ENCODE data around the gene TGOLN2.
A peak's percentile ranks its signal among the peaks of the same experiment; 100 is the strongest.

TGOLN2 gene

DNA sequence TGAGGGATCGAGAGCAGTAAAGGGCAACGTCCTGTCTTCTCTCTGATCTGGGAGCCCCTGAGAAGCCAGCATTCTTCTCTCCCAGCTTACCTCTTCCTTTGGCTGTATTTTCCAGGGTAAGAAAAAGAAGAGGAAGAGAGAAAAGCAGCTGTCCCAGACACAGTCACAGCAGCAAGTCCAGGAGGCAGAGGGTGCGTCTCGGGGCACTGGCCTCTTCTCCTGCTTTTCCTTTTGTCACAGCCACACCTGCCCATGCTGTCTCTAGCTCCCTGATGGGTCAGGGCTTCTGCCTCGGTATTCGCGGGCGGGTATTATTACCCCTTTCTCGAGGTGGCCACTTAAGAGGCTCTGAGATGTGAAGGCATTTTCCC is 20.3 kb downstream of the TGOLN2 start:
- DNase-seq: no peak

DNA sequence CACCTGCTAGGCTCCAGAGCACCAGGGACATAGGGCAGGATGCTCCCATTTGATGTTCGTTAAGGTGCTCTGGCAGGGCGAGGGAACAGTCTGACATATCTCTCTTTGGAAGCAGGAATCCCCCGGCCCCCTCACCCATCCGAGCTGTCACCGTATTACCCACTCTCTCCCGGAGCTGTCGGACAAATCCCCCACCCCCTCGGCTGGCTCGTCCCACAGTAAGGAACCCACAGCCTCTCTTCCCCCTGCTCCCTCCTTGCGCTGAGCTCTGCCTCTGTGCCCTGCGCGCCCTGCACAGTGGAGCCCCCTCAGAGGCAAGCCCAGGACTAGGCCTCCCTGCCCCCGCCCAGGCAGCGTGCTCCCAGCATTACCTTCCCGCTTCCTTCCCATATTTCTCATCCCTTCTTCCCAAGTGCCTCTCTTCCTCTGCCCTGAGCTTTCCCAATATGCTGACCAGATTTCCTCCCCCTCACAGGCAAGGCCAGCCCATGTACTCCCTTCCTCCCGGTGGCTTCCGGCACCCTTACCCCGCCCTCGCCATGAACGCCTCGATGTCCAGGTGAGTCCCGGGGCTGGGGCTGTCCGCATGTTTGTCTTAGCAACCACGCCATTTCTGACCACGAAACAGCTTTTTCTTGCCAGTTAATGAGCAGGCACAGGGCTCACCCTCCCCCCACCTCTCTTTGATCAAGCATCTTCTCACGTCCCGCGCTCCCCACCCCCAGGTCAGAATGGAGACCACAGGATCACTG is 23.8 kb downstream of the TGOLN2 start:
- no peak for DNase-seq

DNA sequence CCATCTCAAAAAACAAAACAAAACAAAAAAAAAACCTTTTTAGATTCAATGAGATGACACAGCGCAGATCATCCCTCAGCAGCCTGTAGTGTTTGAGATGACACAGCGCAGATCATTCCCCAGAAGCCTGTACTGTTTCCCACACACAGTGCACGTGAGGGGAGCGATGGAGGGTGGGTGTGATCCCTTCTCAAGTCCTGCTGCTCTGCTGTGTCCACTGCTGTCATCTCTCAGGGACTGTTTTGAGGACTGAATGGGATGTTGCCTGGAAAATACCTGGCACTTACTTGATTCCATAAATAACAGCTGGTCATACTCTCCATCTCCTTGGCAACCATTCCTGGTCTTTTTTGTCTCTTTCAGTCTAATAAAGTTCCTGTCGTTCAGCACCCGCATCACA is 25.7 kb downstream of the TGOLN2 start:
- no peak for DNase-seq

DNA sequence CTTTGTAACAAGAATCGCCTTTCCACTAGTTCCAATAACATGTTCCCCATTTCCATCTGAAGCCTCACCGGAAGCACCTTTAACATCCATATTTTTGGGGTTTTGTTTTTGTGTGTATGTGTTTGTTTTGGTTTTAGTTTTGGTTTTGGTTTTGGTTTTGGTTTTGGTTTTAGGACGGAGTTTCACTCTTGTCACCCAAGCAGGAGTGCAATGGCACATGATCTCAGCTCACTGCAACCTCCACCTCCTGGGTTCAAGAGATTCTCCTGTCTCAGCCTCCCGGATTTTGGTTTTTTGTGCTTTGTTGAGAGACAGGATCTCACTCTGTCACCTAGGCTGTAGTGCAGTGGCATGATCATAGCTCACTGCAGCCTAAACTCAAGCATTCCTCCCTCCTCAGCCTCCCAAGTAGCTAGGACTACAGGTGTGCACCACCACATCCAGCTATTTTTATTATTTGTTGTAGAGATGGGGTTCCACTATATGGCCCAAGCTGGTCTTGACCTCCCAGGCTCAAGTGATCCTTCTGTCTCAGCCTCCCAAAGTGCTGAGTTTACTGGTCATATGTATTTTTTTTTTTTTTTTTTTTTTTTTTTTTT is 36.3 kb downstream of the TGOLN2 start:
- peak in 1 of 2 experiments; percentile 7 for DNase-seq

DNA sequence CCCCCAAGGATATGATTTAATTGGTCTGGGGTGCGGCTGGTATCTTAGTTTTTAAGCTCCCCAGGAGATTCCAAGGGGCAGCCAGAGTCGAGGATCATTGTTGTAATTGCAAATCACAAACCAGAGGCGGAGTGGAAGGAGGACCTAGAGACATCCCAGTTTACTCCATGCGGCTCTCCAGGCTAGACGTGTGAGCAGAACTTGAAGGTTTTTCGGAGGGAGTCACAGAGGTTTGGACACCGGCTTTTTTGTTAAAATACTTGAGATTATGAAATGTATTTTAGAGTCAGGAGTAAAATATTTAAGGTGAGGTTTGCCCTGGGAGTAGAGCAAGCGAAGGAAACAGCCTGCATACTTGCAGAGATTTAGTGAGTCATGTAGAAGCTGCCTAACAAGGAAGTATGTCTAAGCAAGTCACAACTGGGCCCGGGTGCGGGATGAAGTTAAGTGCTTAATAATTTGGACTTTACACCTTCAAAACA is 39.5 kb downstream of the TGOLN2 start:
- DNase-seq: no peak

DNA sequence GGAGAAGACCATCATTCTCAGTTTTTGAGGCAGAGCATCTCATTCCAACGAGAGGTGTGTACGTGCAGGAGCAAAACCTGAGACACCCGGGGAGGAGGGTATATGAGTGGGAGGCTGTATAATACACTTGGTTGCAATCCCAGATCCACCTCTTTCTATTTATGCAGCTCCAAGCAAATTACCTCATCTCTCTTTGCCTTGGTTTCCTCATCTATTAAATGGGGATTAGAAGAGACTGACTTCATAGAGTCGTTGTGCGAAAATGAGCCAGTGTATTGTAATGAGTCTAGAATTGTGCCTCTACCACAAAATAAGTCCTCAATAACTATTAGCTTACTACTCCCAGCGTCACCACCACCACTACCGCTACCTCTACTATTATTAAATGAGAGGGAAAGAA is 40.1 kb downstream of the TGOLN2 start:
- DNase-seq: no peak

DNA sequence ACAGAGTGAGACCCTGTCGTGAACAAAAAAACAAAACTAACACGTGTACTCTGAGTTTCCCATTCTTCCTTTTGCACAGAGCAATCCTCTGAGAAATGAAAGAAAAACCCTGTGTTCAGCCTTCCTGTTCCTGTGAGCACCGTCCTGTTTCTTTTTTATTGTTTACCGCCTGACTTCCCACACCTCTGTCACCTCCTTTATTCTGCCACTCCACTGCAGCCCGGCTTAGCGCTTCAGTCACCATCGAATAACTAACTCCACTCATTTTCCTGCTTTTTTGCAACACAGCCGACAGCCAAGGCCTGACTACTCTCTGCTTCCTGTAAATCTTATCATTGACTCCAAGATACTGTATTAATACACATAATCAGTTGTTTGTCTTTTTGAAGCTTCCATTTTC is 40.9 kb downstream of the TGOLN2 start:
- no peak for DNase-seq

DNA sequence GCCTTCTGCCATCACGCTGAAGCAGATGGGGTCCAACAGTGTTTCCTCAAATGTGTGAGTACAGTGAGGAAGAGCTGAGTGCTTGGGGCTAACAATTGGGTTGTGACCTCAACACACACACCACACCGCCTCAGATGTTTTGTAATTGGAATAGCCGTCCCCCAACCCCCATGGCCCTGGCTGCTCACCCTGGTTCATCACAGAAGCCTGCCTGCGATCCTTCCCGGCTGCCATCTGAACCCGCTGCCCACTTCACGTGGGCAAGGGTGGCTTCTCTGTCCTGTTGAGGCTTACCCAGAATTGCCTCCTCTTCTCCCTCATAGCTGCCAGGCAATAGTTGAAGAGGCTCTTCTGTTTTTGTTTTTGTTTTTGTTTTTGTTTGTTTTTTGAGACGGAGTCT is 44.1 kb downstream of the TGOLN2 start:
- no peak for DNase-seq

DNA sequence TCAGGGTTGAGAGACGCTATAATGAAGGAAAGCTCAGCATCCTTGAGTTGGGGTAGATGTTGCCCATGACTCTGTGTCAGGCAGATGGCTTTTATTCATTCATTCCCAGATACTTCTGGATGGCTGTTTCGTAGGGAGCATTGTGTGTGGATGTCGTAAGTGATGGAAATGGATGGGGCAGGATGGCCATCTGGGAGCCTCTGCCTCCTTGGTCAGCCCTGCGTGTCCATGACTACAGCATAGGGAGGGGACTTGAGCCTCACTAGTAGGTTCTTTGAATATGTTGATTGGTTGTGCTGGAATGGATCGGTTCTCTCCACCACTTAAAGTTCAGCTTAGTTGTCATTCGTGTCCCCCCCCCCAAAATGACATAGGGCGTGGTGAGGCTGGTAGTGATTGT is 44.9 kb downstream of the TGOLN2 start:
- no peak for DNase-seq

DNA sequence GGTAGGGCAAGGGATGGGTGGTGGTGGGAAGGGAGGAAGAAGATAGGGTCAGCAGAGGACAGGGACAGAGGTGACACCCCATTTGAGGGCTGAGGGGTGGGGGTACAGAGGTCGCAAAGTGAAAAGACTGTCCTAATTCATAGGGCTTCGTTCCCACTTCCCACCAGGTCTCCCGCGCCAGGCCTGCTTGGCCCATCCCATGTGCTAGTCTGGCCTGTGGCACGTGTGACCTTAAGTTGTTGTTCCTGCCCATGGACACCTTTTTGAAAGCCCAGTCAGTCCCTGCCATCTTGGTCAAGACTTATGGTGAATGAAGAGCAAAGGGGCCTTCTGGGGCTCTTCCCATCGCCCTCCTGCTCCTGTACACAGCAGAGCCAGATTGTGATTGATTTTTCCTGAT is 46.2 kb downstream of the TGOLN2 start:
- DNase-seq: no peak

DNA sequence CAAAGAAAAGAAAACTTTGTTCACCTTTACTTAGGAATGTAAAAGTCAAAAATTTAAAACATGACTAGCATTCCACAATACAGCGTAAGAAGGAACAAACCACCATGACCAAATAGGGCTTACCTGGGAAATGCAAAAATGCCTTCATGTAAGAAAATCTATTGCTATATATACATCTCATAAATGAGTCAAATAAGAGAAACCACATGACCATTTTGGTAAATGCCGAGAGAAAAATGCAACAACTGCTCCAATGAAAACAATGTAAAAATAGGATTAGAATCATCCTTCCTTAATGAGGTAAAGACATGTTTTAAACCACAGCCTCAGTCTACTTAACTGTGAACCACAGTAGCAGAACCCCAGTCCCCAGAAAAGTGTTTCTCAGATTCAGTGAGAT is 49.4 kb downstream of the TGOLN2 start:
- no peak for DNase-seq

DNA sequence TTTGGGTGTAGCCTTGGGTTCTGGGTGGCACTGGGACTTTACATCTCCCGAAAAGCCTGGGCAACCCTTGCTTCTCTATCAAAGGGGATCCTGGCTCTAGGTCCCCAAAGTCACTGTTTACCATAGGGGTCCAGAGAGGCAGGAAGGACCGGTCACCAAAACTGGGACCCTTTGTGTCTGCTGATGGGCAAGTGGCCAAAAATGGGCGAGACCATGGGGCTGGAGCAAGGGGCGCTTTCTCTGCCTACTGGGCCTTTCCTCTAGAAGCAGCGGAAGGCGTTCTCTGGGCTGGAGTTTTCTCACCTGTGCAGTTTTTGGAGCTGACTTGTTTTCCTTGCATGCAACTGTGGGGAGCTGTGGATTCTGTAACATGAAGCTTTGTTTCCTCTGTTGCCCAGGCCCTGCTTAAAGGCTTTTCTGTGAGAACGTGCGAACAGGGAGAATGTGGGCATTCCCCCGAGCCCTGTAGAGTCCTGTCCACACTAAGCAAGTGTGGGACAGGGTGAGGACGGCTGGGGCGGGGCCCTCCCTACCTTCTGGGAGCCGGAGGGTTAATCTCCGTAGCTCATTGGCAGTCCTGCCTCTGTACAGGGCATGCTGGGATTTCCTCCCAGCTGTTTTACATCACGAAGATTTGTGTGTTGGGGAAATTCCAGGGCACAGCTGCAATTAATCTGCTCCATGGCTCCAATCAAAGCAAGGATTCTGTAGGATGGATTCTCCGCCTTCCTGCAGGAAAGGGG is 50.2 kb downstream of the TGOLN2 start:
- no peak for DNase-seq

DNA sequence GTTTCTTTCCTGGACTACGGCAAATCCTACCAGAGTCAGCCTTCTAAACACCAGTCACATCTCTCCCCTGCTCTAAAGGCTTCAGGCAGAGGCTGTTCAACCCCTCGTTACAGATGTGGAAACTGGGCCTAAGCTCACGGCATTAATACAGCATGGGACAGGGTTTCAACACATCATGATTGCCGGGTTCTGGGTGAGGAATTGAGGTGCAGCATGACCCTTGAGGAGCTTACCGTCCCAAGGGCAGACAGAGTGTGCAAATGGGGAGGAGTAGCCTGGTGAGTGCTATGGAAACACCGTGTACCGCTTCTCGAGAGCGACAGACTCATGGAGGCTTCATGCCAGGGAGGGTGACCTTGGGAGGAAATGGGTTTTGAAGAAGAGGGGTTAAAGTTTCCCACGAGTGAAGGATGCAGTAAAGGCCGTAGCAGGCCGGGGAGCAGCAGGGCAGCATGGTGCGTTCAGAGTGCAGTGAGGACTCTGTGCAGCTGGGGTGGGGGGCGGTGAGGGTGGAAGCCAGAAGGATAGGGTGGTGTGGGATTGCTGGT is 51.1 kb downstream of the TGOLN2 start:
- DNase-seq: no peak

DNA sequence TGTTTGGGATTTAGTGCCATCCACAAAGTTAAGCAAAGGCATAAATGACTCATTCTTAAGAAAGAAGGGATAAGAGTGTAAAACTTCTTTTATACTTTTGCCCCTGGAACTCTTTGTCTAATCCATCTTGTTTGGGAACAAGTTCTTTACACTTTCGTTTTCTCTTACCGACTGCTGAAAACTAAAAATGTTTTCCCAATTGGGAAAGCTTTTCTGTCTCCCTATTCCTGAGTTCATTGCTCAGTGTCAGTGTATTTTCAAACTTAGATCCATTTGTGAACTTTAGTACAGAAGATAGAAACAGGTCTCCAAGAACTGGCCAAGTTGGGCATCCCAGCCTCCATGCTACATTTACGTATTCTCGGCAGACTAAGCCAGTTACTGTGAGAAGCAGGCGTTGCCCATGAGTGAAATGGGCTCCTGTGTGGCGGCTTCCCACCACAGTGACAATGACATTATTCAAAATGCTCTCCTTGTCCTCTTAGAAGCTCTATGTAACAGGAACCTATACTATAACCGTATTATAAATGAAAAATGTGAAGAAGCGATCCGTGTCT is 51.7 kb downstream of the TGOLN2 start:
- DNase-seq: no peak

DNA sequence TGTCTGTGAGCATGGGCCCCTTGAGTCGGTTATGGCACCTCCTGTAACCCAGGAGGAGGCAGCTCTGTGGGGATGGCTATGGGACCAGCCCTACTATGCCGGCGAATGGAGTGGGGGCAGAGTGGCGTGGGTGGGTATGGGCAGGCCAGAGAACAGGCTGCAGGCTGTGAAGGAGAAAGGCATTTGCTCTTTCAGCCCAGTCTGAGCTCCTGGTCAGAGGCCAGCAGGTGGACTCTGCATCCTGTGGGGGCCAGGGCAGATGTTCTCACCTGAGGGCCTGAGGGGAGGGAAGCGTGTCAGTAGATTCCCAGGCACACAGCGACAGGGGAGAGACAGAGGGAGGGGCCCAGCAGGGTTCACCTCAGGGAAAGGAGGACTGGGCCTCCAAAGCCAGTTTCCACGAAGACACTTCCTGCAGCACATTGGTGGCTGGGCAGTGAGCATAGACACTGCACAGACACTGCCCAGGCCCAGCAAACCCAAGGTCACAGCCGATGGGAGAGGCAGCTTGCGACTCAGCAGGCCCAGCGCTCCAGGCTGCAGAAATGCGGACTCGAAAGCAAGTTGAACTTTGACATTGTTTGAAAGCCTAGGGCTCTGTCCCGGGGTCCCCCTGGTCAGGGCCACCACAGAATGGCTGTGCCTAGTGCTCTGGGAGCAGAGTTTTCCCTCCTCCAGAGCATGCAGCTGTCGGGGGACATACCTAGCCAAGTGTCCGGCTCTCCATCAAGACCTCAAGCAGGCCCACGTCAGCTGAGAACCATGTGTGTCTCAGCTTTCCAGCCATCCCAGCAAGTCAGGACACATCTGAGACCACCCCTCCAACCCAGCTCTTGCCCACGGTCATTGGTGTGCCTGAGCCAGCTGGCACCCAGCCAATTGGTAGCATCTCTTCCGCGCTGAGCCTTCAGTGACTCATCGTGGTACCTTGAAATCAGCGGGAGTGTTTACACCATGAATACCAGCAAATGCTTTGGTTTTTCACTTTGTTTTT is 53.8 kb downstream of the TGOLN2 start:
- no peak for DNase-seq

DNA sequence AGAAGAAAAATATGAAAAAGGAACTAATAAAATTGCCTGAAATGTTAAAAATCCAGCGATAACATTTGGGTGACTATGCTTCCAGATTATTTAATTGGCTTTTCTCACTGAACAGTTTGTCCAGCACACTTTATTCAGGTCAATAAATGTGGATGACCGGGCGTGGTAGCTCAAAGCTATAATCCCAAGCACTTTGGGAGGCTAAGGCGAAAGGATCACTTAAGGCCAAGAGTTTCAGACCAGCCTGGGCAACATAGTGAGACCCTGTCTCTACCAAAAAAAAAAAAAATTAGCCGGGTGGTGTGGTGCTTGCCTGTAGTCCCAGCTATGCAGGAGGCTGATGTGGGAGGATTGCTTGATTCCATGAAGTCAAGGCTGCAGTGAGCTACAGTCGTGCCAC is 55.4 kb downstream of the TGOLN2 start:
- no peak for DNase-seq

DNA sequence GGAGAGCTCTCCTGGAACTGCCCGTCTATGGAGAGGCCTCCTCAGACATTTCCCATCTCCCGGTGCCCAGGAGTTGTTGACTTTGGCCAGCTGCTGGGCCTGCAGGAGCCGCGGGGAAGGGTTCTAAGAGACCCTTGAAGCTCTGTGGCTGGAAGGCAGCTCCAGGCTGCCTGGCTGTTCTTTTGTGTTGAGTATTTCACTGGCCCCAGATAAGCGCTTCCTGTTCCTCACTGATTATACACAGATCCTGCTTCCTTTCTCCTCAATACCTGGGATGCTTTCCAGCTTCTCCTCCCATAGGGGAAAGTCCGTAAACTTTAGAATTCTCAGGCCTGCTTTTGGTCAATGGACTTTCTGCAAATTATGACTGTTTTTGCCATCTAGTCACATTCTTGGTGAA is 57.8 kb downstream of the TGOLN2 start:
- no peak for DNase-seq
